ENCODE measurements around the gene DROSHA.

- TF ChIP-seq CTCF (IDR thresholded peaks at IDR 0.05) (no peak), POLR2A (IDR thresholded peaks at IDR 0.05) (no peak)
Observed at GRCh38 chr5:31537851-31538250, 6.0 kb upstream of the DROSHA start.

Measured in body of pancreas (tissue), 4 donors.